Ishikawa (cell line): ENCODE results near the gene ACSL3.

Source experiments
- CEBPB ChIP-seq: IDR thresholded peaks from 2 replicates; pipeline ENCODE4 v1.6.1; 2012
- EGR1 ChIP-seq: IDR thresholded peaks from 2 replicates; pipeline ENCODE4 v1.6.1; 2012
- EP300 ChIP-seq: IDR thresholded peaks from 2 replicates; pipeline ENCODE4 v1.6.1; 2012; ENCODE audit warnings: borderline replicate concordance
- FOXM1 ChIP-seq: IDR thresholded peaks from 2 replicates; pipeline ENCODE4 v1.6.1; 2012; ENCODE audit warnings: low read depth, borderline replicate concordance
- NFIC ChIP-seq: IDR thresholded peaks from 2 replicates; pipeline ENCODE4 v1.6.1; 2012
- RAD21 ChIP-seq: IDR thresholded peaks from 2 replicates; pipeline ENCODE4 v1.6.1; 2012; ENCODE audit warnings: low read depth
- TAF1 ChIP-seq: IDR thresholded peaks from 2 replicates; pipeline ENCODE4 v1.6.1; 2012; ENCODE audit warnings: low read depth, mild to moderate bottlenecking
- YY1 ChIP-seq: IDR thresholded peaks from 2 replicates; pipeline ENCODE4 v1.6.1; 2012; ENCODE audit warnings: low read depth
- TF ChIP-seq, protein P1 (sequence below): IDR thresholded peaks from 2 replicates; pipeline ENCODE4 v1.6.1; 2012; ENCODE audit warnings: low read depth, mild to moderate bottlenecking
- TF ChIP-seq, protein P2 (sequence below): IDR thresholded peaks from 2 replicates; pipeline ENCODE4 v1.6.1; 2012

DNA sequence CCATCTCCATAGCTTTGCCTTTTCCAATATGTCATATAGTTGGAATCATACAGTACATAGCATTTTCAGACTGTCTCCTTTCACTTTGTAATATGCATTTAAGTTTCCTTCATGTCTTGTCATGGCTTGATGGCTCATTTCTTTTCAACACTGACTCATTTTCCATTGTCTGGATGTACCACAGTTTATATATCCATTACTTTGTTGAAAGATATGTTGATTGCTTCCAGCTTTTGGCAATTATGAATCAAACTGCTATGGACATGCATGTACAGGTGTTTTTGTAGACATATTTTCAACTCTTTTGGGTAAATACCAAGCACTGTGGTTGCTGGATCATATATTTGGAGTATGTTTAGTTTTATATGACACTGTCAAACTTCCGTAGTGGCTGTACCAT lies 26.3 kb downstream of the ACSL3 start:
- TF ChIP-seq, protein P1, sequence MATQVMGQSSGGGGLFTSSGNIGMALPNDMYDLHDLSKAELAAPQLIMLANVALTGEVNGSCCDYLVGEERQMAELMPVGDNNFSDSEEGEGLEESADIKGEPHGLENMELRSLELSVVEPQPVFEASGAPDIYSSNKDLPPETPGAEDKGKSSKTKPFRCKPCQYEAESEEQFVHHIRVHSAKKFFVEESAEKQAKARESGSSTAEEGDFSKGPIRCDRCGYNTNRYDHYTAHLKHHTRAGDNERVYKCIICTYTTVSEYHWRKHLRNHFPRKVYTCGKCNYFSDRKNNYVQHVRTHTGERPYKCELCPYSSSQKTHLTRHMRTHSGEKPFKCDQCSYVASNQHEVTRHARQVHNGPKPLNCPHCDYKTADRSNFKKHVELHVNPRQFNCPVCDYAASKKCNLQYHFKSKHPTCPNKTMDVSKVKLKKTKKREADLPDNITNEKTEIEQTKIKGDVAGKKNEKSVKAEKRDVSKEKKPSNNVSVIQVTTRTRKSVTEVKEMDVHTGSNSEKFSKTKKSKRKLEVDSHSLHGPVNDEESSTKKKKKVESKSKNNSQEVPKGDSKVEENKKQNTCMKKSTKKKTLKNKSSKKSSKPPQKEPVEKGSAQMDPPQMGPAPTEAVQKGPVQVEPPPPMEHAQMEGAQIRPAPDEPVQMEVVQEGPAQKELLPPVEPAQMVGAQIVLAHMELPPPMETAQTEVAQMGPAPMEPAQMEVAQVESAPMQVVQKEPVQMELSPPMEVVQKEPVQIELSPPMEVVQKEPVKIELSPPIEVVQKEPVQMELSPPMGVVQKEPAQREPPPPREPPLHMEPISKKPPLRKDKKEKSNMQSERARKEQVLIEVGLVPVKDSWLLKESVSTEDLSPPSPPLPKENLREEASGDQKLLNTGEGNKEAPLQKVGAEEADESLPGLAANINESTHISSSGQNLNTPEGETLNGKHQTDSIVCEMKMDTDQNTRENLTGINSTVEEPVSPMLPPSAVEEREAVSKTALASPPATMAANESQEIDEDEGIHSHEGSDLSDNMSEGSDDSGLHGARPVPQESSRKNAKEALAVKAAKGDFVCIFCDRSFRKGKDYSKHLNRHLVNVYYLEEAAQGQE = no peak
- TF ChIP-seq YY1 = no peak
- TF ChIP-seq TAF1 = no peak
- TF ChIP-seq FOXM1 = no peak
- TF ChIP-seq EGR1 = no peak
- TF ChIP-seq, protein P2, sequence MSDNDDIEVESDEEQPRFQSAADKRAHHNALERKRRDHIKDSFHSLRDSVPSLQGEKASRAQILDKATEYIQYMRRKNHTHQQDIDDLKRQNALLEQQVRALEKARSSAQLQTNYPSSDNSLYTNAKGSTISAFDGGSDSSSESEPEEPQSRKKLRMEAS = no peak
- TF ChIP-seq NFIC = no peak
- TF ChIP-seq CEBPB = no peak
- no peak for TF ChIP-seq RAD21
- no peak for TF ChIP-seq EP300
